H1 (cell line): ENCODE results near the gene LAIR2. TPM values are rescaled to one million over a fixed set of nuclear protein-coding genes. Genes with fewer than 3 reads are reported as not detected.

Experiments used
- CTCF ChIA-PET: fragments of 300-600 bp; sonication (Branson Sonifier 250); formaldehyde crosslinking; loops from one replicate; lab custom pipeline; 2021; ENCODE audit not compliant: partially characterized antibody; lab: Charles Lee
- POLR2A ChIA-PET: fragments of 300-600 bp; sonication (Branson Sonifier 250); formaldehyde crosslinking; loops from one replicate; lab custom pipeline; 2021; ENCODE audit warnings: inconsistent platforms; ENCODE audit not compliant: partially characterized antibody; lab: Charles Lee
- DNase-seq, 2 experiments: peaks; one replicate each; pipeline versions ENCODE4 v3.0.0 to v3.0.0-alpha.2; 2010 to 2022; ENCODE audit warnings: low spot score in 2 of 2, low read depth in 1 of 2, mixed read lengths in 1 of 2
- FAIRE-seq: peaks from 2 replicates; lab custom pipeline; 2011; peaks lifted over from hg19 to GRCh38; lab: Jason Lieb, UNC
- H2AFZ ChIP-seq: 2 replicates; pipeline ENCODE4 v1.8.1; 2012; ENCODE audit warnings: low read length, inconsistent platforms
- H2AK5ac ChIP-seq: 2 replicates; pipeline ENCODE4 v1.6.1; 2013; ENCODE audit warnings: low read depth, low read length
- H2BK120ac ChIP-seq: replicated peaks from 2 replicates; pipeline ENCODE3; 2013; ENCODE audit warnings: low read depth, low read length, inconsistent platforms
- H2BK12ac ChIP-seq: 2 replicates; pipeline ENCODE4 v1.6.1; 2013; ENCODE audit warnings: low read depth, low read length
- H2BK15ac ChIP-seq: 2 replicates; pipeline ENCODE4 v1.6.1; 2013; ENCODE audit warnings: low read length
- H2BK20ac ChIP-seq: 2 replicates; pipeline ENCODE4 v1.6.1; 2013; ENCODE audit warnings: low read length
- H2BK5ac ChIP-seq: 2 replicates; pipeline ENCODE4 v1.6.1; 2013; ENCODE audit warnings: low read depth, low read length
- H3K14ac ChIP-seq: 2 replicates; pipeline ENCODE4 v1.6.1; 2013; ENCODE audit warnings: inconsistent platforms; ENCODE audit not compliant: insufficient read length
- H3K18ac ChIP-seq: 2 replicates; pipeline ENCODE4 v1.6.1; 2013; ENCODE audit warnings: low read length; ENCODE audit errors: extremely low read depth
- H3K23ac ChIP-seq: 2 replicates; pipeline ENCODE4 v1.6.1; 2013; ENCODE audit warnings: inconsistent platforms; ENCODE audit not compliant: insufficient read length
- H3K23me2 ChIP-seq: 2 replicates; pipeline ENCODE4 v1.6.1; 2013; ENCODE audit warnings: low read depth, low read length
- H3K27ac ChIP-seq: 2 replicates; pipeline ENCODE4 v1.6.1; 2011; ENCODE audit warnings: low read depth, low read length, inconsistent platforms
- H3K27me3 ChIP-seq, 4 experiments: replicated peaks in 1 of 4; 1 replicate in 1 of 4; 2 replicates in 3 of 4; pipeline versions ENCODE4 v1.6.1 to v1.8.1; 2011 to 2013; ENCODE audit warnings: low read length in 3 of 4, mild to moderate bottlenecking in 3 of 4, inconsistent platforms in 2 of 4, mixed read lengths in 2 of 4, moderate library complexity in 1 of 4; ENCODE audit not compliant: control insufficient read depth in 3 of 4, insufficient read depth in 3 of 4; ENCODE audit errors: extremely low read depth in 1 of 4
- H3K36me3 ChIP-seq, 4 experiments: 2 replicates each; pipeline versions ENCODE4 v1.6.1 to v1.8.1; 2011 to 2013; ENCODE audit warnings: mild to moderate bottlenecking in 4 of 4, low read length in 3 of 4, moderate library complexity in 2 of 4, control low read depth in 1 of 4, inconsistent platforms in 1 of 4; ENCODE audit not compliant: insufficient read depth in 4 of 4, control insufficient read depth in 2 of 4
- H3K4ac ChIP-seq: replicated peaks from 2 replicates; pipeline ENCODE3; 2013; ENCODE audit warnings: low read length, low read depth, mixed read lengths, inconsistent platforms; ENCODE audit not compliant: insufficient read length
- H3K4me1 ChIP-seq, 4 experiments: replicated peaks in 1 of 4; 1 replicate in 1 of 4; 2 replicates in 3 of 4; pipeline versions ENCODE4 v1.6.1 to v1.8.1; 2011 to 2013; ENCODE audit warnings: low read length in 3 of 4, inconsistent platforms in 2 of 4, mixed read lengths in 1 of 4; ENCODE audit not compliant: insufficient read depth in 4 of 4, control insufficient read depth in 3 of 4
- H3K4me2 ChIP-seq, 2 experiments: 2 replicates each; pipeline versions ENCODE4 v1.6.1 to v1.8.1; 2011 to 2013; ENCODE audit warnings: low read depth in 2 of 2, low read length in 2 of 2, control low read depth in 1 of 2, inconsistent platforms in 1 of 2, mild to moderate bottlenecking in 1 of 2; ENCODE audit not compliant: insufficient read depth in 1 of 2
- H3K4me3 ChIP-seq, 4 experiments: fragments of 200-600, 300-600 bp in 1 of 4; sonication (generic), shearing (Covaris generic), sonication (Bioruptor Twin) in 1 of 4; 2 replicates each; pipeline versions ENCODE4 v1.5.1 to v1.8.1; 2011 to 2016; ENCODE audit warnings: low read length in 4 of 4, low read depth in 3 of 4, control low read depth in 2 of 4, inconsistent platforms in 2 of 4, mild to moderate bottlenecking in 2 of 4, mixed read lengths in 1 of 4, moderate library complexity in 1 of 4; ENCODE audit not compliant: insufficient read depth in 2 of 4; ENCODE audit errors: extremely low read depth in 1 of 4
- H3K56ac ChIP-seq: replicated peaks from 2 replicates; pipeline ENCODE3; 2013; ENCODE audit warnings: low read depth, mild to moderate bottlenecking, mixed read lengths, low read length, inconsistent platforms; ENCODE audit not compliant: insufficient read length
- H3K79me1 ChIP-seq: 2 replicates; pipeline ENCODE4 v1.6.1; 2013; ENCODE audit warnings: low read depth, low read length, control low read depth
- H3K79me2 ChIP-seq, 2 experiments: 2 replicates each; pipeline versions ENCODE4 v1.6.1 to v1.8.1; 2012 to 2013; ENCODE audit warnings: low read length in 2 of 2, mild to moderate bottlenecking in 2 of 2, inconsistent platforms in 1 of 2; ENCODE audit not compliant: insufficient read depth in 2 of 2, control insufficient read depth in 1 of 2
- H3K9ac ChIP-seq, 4 experiments: replicated peaks in 1 of 4; 1 replicate in 1 of 4; 2 replicates in 3 of 4; pipeline versions ENCODE4 v1.6.1 to v1.8.1; 2011 to 2013; ENCODE audit warnings: low read depth in 3 of 4, low read length in 3 of 4, control low read depth in 2 of 4, mild to moderate bottlenecking in 2 of 4, moderate library complexity in 2 of 4, inconsistent platforms in 1 of 4; ENCODE audit errors: extremely low read depth in 1 of 4
- H3K9me3 ChIP-seq, 2 experiments: 2 replicates each; pipeline versions ENCODE4 v1.6.1 to v1.8.1; 2012 to 2013; ENCODE audit warnings: mild to moderate bottlenecking in 2 of 2, moderate library complexity in 2 of 2, control low read depth in 1 of 2, inconsistent platforms in 1 of 2, low read depth in 1 of 2, low read length in 1 of 2, mixed read lengths in 1 of 2; ENCODE audit not compliant: insufficient read depth in 2 of 2
- H4K20me1 ChIP-seq, 2 experiments: replicated peaks in 1 of 2; 2 replicates each; pipeline versions ENCODE3 to v1.8.1; 2011 to 2013; ENCODE audit warnings: inconsistent platforms in 2 of 2, low read length in 2 of 2, mild to moderate bottlenecking in 1 of 2; ENCODE audit not compliant: insufficient read depth in 2 of 2, control insufficient read depth in 1 of 2
- H4K5ac ChIP-seq: 2 replicates; pipeline ENCODE4 v1.6.1; 2013; ENCODE audit warnings: low read length, low read depth, mixed read lengths, inconsistent platforms; ENCODE audit not compliant: insufficient read length
- H4K8ac ChIP-seq: 2 replicates; pipeline ENCODE4 v1.8.0; 2013; ENCODE audit warnings: mild to moderate bottlenecking, moderate library complexity, low read length, inconsistent platforms; ENCODE audit not compliant: insufficient read depth; ENCODE audit errors: extremely low read depth
- H4K91ac ChIP-seq: replicated peaks from 2 replicates; pipeline ENCODE3; 2013; ENCODE audit warnings: low read length, mixed read lengths, inconsistent platforms; ENCODE audit not compliant: insufficient read length
- BCL11A ChIP-seq, 2 experiments: IDR thresholded peaks; one replicate each; pipeline ENCODE4 v1.6.1; 2011; ENCODE audit warnings: low read depth in 2 of 2, low read length in 2 of 2, mild to moderate bottlenecking in 2 of 2
- CBX5 ChIP-seq: fragments of 300-800, 300-1000 bp; sonication (generic); IDR thresholded peaks from 2 replicates; pipeline ENCODE4 v1.7.1; 2016; ENCODE audit warnings: antibody characterized with exemption, low read length, low read depth
- EGR1 ChIP-seq: IDR thresholded peaks from 2 replicates; pipeline ENCODE4 v1.6.1; 2011; ENCODE audit warnings: low read depth, low read length, borderline replicate concordance
- FOSL1 ChIP-seq: IDR thresholded peaks from 2 replicates; pipeline ENCODE4 v1.6.1; 2011; ENCODE audit warnings: mild to moderate bottlenecking, low read depth, low read length, moderate library complexity; ENCODE audit not compliant: insufficient read depth
- JUND ChIP-seq: IDR thresholded peaks from 2 replicates; pipeline ENCODE4 v1.6.1; 2011; ENCODE audit warnings: mild to moderate bottlenecking, improper control_type of control experiment, low read length
- KDM5A ChIP-seq: fragments of 200-600 bp; IDR thresholded peaks from 2 replicates; pipeline ENCODE4 v1.7.1; 2012; ENCODE audit warnings: mild to moderate bottlenecking, low read length, inconsistent platforms, mixed read lengths
- MAFK ChIP-seq: IDR thresholded peaks from 2 replicates; pipeline ENCODE4 v1.6.1; 2012; ENCODE audit warnings: low read depth, mild to moderate bottlenecking, improper control_type of control experiment, low read length
- NRF1 ChIP-seq: IDR thresholded peaks from 2 replicates; pipeline ENCODE4 v1.6.1; 2011; ENCODE audit warnings: mild to moderate bottlenecking, low read depth, low read length, improper control_type of control experiment
- PHF8 ChIP-seq: fragments of 200-600 bp; sonication (generic); conservative IDR thresholded peaks from 2 replicates; pipeline ENCODE4 v1.7.1; 2012; ENCODE audit warnings: low read depth, mild to moderate bottlenecking, inconsistent platforms, low read length, moderate library complexity
- POLR2A ChIP-seq, 2 experiments: IDR thresholded peaks; 1 replicate in 1 of 2; 2 replicates in 1 of 2; pipeline ENCODE4 v1.6.1; 2011; ENCODE audit warnings: low read depth in 2 of 2, low read length in 2 of 2, mild to moderate bottlenecking in 2 of 2; ENCODE audit errors: control extremely low read depth in 1 of 2
- RBBP5 ChIP-seq: IDR thresholded peaks from 2 replicates; pipeline ENCODE4 v1.7.1; 2012; ENCODE audit warnings: low read depth, mild to moderate bottlenecking, inconsistent platforms, low read length, moderate library complexity, borderline replicate concordance
- SIX5 ChIP-seq: IDR thresholded peaks from 2 replicates; pipeline ENCODE4 v1.6.1; 2011; ENCODE audit warnings: mild to moderate bottlenecking, low read depth, low read length
- SP4 ChIP-seq: IDR thresholded peaks from 2 replicates; pipeline ENCODE4 v1.6.1; 2012; ENCODE audit warnings: low read length, inconsistent platforms
- TAF1 ChIP-seq: IDR thresholded peaks from 2 replicates; pipeline ENCODE4 v1.6.1; 2011; ENCODE audit warnings: mild to moderate bottlenecking, low read depth, low read length
- TBP ChIP-seq: IDR thresholded peaks from 2 replicates; pipeline ENCODE4 v1.6.1; 2011; ENCODE audit warnings: low read depth, low read length, improper control_type of control experiment
- TCF12 ChIP-seq: IDR thresholded peaks from 2 replicates; pipeline ENCODE4 v1.6.1; 2011; ENCODE audit warnings: low read depth, mild to moderate bottlenecking, low read length
- TEAD4 ChIP-seq: IDR thresholded peaks from 2 replicates; pipeline ENCODE4 v1.6.1; 2012; ENCODE audit warnings: low read depth, low read length, inconsistent platforms, mixed read lengths
- WGBS, 2 experiments: shearing (Covaris generic) in 1 of 2; methylation state at CpG; one replicate each; pipeline versions ENCODE4 v1.1.6 to v1.1.7; 2013 to 2015; ENCODE audit warnings: low lambda C conversion rate in 2 of 2, mixed read lengths in 2 of 2, inconsistent platforms in 1 of 2, low coverage in 1 of 2, missing lambda C conversion rate in 1 of 2; ENCODE audit not compliant: insufficient replicate concordance in 2 of 2, insufficient coverage in 1 of 2, insufficient read length in 1 of 2; ENCODE audit errors: extremely low coverage in 1 of 2, missing lambda C conversion rate in 1 of 2; 5-methylcytosine and 5-hydroxymethylcytosine counted together
- polyA plus RNA-seq, 7 experiments: library from polyadenylated mRNA; depleted of rRNA in 3 of 7; stranded (reverse) in 5 of 7; unstranded in 2 of 7; fragments of >200 nt in 5 of 7; fragments of 200-250 nt in 2 of 7; gene quantifications; 1 replicate in 5 of 7; 2 replicates in 1 of 7; 4 replicates in 1 of 7; pipeline versions ENCODE4 v1.2.1 to v1.2.3, GENCODE V29; 2011 to 2013; ENCODE audit warnings: missing spikeins in 2 of 7, mixed read lengths in 2 of 7
- total RNA-seq: library from RNA; stranded (reverse); fragmentation: NEBNext Ultra II Directional; extraction: Animal tissue kit (Norgen Biotek cat#: 25700); gene quantifications from 2 replicates; pipeline ENCODE4 v1.2.1, GENCODE V29; 2021

Gene LAIR2
- total and polyA plus RNA-seq, 2 of the 8 experiments (the other 6 are each of a cell fraction or from before 2014, with no cell fraction given): not detected

DNA sequence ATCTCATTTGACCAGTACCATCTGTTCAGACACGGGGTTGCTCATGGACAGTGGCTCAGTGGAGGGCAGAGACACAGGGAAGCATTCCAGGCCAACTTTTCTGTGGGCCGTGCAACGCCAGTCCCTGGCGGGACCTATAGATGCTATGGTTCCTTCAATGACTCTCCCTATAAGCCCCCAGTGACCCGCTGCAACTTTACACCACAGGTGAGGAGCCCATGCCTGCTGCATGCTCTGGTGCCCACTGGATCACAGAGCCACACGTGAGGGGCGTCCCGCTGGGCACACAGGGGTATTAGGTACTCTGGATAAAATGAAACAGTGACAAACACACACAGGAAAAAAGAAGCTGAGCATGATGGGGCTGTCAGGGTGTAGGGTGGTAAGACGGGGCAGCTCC, 34.3 kb downstream of the LAIR2 start:
- no peak overlapping the region for H3K4ac ChIP-seq
- CTCF ChIA-PET: no interaction called here
- TF ChIP-seq SIX5 (no peak), SP4 (no peak), MAFK (no peak), BCL11A (IDR thresholded peaks at IDR 0.05; ENCODE audit: low read depth in 2 of 2, low read length in 2 of 2) (no peak), TCF12 (no peak), EGR1 (no peak), TBP (no peak), CBX5 (no peak), NRF1 (no peak), POLR2A (IDR thresholded peaks at IDR 0.05; ENCODE audit: control extremely low read depth in 1 of 2, low read depth in 2 of 2, low read length in 2 of 2) (no peak), PHF8 (no peak), FOSL1 (no peak), TEAD4 (no peak), JUND (no peak), RBBP5 (no peak), KDM5A (no peak), TAF1 (no peak)
- no peak overlapping the region for H4K8ac ChIP-seq
- WGBS, 2 experiments: 61% methylated on average over 9 of the region's 9 CpGs; no CpG with 5 or more reads in 1 of the 2 experiments
- no peak overlapping the region for H2BK15ac ChIP-seq
- no peak overlapping the region for H4K5ac ChIP-seq
- no peaks in the 10 kb centered on the region for H3K79me1 ChIP-seq
- H3K4me3 ChIP-seq: no peak overlapping the region
- no peaks in the 10 kb centered on the region for H3K36me3 ChIP-seq
- DNase-seq: no peak
- H3K4me2 ChIP-seq: no peak overlapping the region
- no peaks in the 10 kb centered on the region for H4K20me1 ChIP-seq
- H3K18ac ChIP-seq: no peak overlapping the region
- no peak overlapping the region for H2AK5ac ChIP-seq
- H3K27me3 ChIP-seq: no peaks in the 10 kb centered on the region; a peak in 1 of 7 replicates
- POLR2A ChIA-PET: no interaction called here
- H3K9me3 ChIP-seq: peaks cover 74 to 88% of the 10 kb centered on the region in 2 experiments
- no peak overlapping the region for H3K9ac ChIP-seq
- no peak overlapping the region for H2AFZ ChIP-seq
- H2BK12ac ChIP-seq: no peak overlapping the region
- no peak overlapping the region for H4K91ac ChIP-seq
- H2BK20ac ChIP-seq: no peak overlapping the region
- H2BK5ac ChIP-seq: no peak overlapping the region
- H3K27ac ChIP-seq: no peak overlapping the region
- no peaks in the 10 kb centered on the region for H3K4me1 ChIP-seq
- no peak overlapping the region for H3K23ac ChIP-seq
- H2BK120ac ChIP-seq: no peak overlapping the region
- no peaks in the 10 kb centered on the region for H3K79me2 ChIP-seq
- no peak for FAIRE-seq
- no peak overlapping the region for H3K56ac ChIP-seq
- H3K14ac ChIP-seq: no peak overlapping the region
- H3K23me2 ChIP-seq: no peaks in the 10 kb centered on the region
